SKM-1 treated with dmso at 0.1 percent for 144 hours (cell line): ENCODE data around the gene SDR9C7.
"Not testable (repeated sequence)": the region's sequence is repeated elsewhere in the genome, so short reads cannot be mapped to it uniquely, and the experiment has no call there.

Experiments used
- DNase-seq: peaks from one replicate; lab custom pipeline; 2025; ENCODE audit not compliant: unreplicated experiment; lab: John Stamatoyannopoulos, UW

Gene SDR9C7

DNA sequence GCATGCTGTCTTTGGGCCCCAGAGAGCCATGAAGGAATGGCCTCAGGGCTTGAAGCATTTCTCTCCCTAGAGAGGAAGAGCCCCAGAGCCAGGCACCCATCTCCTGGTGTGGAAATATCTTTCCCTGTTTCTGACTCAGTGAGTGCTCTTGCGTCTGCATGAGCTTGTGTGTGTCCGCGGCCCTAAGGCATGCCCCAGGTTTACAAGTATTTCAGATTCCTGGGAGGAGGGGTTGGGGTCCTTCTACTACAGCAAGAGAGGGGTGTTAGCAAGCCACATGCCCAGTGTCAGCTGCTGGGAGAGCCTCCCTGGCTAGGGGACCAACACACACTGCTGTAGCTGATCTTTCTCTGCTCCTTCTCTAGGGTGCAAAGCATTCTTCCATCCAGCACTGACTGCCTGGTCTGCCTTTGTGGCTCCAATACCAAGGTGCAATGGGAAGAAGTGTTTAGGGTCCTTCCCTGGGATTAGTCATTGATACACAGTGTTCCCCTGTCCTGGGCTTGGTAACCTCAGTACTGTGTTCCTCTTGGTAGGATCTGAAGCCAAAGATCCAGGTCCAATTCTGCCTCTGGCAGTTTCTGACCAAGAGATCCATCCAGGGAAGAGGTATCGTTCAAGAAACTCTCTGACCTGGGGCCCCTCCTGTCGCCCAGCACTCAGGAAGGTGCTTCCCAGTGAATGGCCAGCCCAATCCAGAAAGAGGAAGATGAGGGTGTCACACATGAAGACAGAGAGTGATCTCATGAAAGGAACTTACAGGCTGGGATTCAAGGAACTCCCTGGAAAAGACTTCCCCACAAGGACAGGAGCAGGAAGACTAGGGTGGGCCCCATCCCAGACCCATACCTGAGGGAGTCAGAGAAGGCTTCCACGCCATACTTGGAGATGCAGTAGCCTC lies 20.1 kb upstream of the SDR9C7 start:
- DNase-seq = no peak

DNA sequence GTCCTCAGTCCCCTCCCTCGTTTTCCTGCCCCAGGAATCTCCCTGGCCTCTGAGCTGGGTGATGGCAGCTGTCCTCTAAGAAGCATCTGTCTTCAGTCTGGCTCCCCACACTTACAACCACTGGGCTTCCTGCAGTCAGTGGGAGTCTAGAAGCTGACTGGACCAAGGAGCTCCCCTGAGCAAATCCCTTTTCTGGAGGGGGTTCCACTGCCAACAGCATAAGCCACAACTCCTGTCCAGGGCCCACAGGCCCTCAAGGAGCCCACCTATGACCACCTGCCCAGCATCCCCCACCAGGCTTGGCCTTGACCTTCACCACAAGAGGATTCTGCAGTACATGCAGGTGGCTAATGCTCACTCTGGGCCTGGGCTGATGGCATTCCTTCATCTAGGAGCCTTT lies 19.1 kb upstream of the SDR9C7 start:
- DNase-seq = no peak

DNA sequence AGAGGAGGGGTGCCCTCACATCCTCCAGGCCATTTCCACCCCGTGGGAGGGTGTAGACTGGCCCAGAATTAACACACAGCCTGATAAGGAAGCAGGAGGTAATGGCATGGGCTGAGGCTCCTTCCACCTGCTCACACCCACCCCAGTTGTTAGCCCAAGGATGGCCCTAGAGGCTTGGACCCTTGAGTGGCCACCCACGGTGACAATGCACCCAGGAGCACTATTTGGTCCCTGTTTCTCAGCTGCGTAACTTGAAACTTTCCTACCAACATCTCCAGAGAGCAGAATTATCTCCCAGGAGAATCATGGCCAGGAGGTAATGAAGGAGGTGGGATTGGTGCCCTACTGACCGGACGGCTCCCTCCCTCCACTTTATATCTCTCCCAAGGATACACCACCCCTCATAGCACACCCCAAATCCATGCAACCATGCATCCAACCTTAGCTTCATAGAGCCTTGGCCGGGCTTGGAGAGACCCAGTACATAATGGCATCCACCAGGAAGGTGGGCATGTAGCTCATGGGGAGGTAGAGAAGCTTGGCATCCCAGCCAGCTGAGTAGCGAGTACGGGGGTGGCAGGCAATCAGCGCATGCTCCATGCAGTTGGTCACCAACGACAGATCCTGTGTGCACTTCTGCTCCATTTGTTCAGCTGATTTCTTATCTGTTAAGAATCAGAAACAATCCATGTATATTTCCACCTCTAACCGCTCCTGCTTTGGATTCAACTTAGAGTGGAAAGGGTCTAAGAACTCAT lies 17.6 kb upstream of the SDR9C7 start:
- DNase-seq = no peak

DNA sequence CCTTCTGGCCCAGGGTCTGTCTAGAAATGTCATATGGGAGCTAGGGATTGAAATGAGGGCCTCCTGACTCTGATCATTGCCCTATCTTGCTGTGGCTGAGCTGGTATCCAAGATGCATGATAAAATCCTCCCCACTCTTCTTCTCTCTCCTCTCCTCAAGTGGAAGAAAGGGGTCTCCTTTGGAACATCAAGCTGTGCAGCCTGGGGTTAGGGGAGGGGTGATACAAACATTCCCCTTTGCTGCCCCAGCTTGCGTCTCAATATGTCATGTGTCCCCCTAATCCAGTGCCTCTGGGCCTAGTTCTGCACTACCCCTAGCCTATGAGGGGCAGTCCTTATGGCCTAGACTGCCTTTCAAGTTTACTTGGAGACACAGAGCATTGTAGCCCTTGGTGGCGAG lies 14.7 kb upstream of the SDR9C7 start:
- DNase-seq = no peak

DNA sequence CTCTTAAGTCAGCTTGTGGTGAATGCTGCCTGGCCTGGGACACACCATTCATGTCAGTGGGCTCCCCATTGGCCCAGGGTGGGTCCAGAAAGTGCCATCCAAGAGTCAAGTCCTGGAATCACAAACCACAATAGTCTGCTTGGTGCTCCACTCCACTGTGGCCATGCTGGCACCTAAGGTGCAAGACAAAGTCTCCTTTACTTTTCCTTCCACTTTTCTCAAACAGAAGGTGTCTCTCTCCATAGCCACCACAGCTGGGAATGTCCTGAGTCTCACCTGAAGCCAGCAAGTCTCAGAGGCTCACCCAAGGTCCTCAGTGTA lies 14.2 kb upstream of the SDR9C7 start:
- no peak for DNase-seq

DNA sequence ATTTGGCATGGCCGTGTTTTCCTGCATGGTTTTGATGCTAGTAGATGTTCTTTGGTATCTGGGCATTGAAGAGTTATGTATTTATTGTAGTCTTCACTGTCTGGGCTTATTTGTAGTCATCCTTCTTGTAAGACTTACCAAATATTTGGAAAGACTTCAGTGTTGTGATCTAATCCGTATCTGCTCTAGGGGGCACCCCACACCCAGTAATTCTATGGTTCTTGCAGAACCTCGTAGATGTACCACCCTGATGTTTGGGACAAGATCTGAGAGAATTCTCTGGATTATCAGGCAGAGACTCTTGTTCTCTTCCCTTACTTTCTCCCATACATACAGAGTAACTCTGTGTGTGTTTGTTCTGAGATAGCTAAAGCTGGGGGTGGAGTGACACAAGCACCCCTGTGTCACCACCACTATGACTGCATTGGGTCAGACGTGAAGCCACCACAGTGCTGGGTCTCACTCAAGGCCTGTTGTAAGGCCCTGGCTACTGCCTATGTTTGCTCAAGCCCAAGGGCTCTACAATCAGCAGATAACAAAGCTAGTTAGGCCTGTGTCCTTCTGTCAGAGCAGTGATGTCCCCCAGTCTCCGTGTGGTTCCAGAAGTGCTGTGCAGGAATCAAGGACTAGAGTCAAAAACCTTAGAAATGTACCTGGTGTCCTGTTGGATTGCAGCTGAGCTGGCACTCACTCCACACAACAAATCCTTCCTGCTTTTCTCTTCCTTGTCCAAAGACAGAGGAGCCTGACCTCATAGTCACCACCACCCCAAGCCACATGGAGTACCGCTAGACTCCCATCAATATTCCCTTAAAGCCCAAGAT lies 13.6 kb upstream of the SDR9C7 start:
- no peak for DNase-seq

- no peak for DNase-seq
Measured at GRCh38 chr12:56943878-56944277, 9.7 kb upstream of the SDR9C7 start.

DNA sequence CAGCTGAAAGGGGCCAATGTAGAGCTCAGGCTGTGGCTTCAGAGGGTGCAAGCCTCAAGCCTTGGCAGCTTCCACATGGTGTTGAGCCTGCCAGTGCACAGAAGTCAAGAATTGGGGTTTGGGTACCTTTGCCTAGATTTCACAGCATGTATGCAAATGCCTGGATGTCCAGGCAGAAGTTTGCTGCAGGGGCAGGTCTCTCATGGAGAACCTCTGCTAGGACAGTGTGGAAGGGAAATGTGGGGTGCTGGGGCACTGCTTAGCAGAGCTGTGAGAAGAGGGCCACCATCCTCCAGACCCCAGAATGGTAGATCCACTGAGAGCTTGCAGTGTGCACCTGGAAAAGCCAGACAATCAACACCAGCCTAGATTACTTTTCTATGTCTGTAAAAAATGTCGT lies 9.2 kb upstream of the SDR9C7 start:
- DNase-seq = not testable (repeated sequence)

DNA sequence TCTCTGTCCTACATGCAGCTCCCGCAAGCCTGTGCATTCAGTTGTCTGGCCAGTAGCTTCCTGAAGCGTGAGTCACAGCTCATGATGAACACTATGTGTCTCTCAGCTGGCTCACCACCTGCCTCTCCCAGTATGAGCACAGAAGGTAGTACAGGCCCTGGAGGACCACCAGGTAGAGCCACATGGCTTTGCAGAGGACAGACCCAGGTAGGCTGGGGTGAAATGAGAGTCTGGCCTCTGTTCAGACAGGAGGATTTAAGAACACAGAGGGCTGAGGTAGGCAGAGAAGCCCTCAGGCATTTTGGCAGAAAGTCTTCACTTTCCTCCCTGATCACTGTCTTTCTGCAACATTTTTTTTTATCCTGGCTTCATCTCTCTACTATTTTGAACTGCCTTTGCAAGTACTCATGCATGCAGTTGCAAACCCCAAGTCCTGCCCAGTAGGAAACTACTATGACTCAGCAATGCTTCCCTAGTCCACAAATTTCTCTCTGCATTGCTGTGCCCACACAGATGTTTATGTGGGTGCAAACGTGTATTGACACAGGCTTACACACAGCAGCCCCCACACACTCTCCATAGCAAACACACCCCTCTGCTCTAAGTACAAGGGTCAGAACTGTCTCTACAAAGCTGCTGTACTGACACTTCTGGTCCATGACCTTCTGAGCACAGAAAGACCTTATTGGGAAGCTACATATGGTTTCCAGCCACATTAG lies 7.2 kb upstream of the SDR9C7 start:
- no peak for DNase-seq

DNA sequence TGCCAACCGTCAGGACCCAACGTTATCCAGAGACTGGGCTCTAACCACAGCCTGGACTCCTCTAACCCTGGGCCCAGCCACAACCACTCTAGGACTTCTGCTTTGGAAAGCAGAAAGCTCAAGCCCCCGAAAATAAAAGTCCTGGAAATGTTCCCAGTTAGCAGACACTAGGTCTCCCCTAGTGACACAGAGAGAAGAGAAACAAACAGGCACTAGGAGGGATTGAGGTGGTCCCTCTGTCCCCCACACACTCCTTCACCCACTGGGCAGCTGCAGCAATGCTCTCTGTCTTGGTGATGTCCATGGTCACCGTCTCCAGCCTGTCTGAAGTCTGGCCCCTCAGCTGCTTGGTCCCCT lies 6.7 kb upstream of the SDR9C7 start:
- DNase-seq = not testable (repeated sequence)

- DNase-seq = no peak
Measured at GRCh38 chr12:56935752-56936151, 1.5 kb upstream of the SDR9C7 start.

DNA sequence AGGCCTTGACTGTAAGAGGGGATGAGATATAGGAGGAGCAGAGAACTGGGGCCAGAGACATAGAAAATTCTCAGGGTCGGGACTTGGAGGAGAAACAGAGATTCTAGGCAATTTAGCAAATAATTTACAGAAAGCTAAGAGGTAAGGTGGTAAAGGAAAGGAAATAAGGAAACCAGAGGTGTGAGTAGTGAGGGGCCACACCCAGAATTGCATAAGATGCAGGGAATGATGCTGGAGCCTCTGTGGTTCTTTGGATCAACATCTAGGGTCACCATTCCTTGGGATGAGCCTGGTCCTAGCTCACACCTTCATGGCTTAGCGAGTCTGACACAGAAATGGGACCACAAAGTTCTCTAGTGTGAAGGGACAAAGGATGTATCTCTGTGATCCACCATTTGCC lies 949 bp upstream of the SDR9C7 start:
- no peak for DNase-seq

- DNase-seq = no peak
Measured at GRCh38 chr12:56932867-56933266, 1.3 kb downstream of the SDR9C7 start.

- DNase-seq = no peak
Measured at GRCh38 chr12:56932146-56932545, 2.1 kb downstream of the SDR9C7 start.

DNA sequence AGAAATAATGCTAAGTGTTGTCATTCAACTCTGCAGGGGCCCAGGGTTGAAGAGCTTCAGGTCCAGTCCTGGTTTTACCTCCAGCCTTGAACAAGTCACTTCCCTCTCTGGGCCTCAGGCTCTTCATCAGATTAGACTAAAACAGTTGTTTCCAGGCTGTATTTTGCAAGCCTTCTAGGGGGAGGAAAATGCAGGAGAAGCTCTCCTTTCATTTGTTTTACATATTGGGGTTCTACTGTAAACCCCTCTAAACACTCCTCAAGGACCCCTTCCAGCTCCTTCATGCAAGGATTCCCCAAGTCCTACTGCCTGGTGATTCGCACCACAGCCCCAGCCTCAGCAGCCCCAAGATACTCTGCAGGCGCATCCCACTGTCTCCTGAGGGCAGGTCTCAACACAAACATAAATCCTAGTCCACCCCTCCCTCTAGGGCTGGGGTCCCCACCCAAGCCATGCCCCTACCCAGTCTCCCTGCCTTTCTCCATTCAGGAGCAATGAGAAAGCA lies 2.7 kb downstream of the SDR9C7 start:
- DNase-seq = peak; percentile 67

- no peak for DNase-seq
Measured at GRCh38 chr12:56930241-56930640, 4.0 kb downstream of the SDR9C7 start.

GRCh38 chr12:56929780-56930179 lies 4.4 kb downstream of the SDR9C7 start:
- no peak for DNase-seq

DNA sequence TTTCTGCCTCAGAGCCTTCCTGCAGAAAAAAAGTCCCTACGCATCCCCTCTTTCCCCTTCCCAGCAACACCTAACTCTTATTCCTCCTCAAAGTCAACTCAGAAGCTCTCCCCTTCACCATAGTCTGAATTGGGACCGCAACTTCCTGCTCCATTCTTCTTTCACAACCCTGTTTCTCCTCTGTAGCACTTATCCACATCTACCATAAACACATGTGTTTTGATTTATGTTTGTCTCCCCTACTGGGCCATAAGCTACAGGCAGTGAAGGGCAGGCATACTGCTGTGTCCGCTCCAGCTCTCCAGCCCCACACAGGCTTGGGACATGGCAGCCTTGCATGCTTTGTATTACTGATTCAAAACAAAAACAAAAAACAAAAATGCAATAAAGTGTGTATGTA lies 5.9 kb downstream of the SDR9C7 start:
- DNase-seq = no peak

- no peak for DNase-seq
Measured at GRCh38 chr12:56927281-56927680, 6.9 kb downstream of the SDR9C7 start.

DNA sequence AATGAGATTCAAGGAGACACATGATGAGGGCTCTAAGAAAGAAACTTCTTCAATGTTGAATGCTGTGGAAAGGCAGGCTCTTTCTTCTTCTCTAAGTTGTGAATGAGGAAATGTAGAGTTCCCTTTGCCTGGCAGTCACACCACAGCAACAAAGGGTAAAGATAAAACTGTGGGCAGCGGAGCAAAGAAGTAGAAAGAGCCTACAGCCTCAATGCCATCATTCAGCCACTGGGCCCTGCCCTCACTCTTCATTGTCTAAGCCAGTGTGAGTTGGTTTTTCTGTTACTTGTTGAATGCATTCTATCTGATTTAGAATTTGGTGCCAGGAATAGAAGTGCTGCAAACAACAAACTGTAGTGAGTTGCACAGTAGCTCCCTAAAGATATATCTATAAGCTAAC lies 12.2 kb downstream of the SDR9C7 start:
- no peak for DNase-seq

- no peak for DNase-seq
Measured at GRCh38 chr12:56921346-56921745, 12.9 kb downstream of the SDR9C7 start.
